ENCODE data around the gene BRMS1. TPM values are rescaled to one million over a fixed set of nuclear protein-coding genes. Genes with fewer than 3 reads are reported as not detected.

BRMS1 gene
- total and polyA plus RNA-seq, 4 donors = 12.0 to 24.0 (median 20.3) TPM

DNA sequence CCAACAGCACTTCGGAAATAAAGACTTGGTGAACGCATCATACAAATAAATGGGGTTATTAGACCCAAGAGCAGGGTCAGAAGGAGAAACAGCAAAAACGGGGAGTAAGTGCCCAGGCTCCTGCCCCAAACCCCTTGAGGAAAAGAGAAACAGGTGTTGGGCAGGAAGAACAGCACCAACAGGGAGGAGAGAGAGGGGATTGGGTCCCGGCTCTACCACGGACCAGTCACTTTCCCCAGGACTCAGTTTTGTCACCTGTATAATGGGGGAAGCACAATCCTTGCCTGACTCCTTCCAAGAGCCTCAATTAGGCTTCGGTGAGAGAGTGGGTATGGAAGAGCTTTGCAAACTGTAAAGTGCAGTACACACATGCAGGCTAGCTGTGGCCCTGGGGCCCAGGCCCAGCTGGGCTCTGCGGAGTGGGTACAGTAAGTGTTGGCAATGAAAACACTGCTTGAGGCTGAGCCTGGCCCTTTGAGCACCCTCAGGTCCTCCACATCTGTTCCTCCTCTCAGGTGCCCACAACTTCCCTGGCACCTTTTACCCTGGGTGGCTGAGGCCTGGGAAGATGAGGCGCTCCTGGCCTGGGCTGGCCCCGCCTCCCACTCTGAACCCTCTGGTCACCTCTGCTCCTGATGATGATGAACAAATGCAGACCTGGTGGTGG is 17.7 kb upstream of the BRMS1 start (continued):
- TF ChIP-seq, protein P1, sequence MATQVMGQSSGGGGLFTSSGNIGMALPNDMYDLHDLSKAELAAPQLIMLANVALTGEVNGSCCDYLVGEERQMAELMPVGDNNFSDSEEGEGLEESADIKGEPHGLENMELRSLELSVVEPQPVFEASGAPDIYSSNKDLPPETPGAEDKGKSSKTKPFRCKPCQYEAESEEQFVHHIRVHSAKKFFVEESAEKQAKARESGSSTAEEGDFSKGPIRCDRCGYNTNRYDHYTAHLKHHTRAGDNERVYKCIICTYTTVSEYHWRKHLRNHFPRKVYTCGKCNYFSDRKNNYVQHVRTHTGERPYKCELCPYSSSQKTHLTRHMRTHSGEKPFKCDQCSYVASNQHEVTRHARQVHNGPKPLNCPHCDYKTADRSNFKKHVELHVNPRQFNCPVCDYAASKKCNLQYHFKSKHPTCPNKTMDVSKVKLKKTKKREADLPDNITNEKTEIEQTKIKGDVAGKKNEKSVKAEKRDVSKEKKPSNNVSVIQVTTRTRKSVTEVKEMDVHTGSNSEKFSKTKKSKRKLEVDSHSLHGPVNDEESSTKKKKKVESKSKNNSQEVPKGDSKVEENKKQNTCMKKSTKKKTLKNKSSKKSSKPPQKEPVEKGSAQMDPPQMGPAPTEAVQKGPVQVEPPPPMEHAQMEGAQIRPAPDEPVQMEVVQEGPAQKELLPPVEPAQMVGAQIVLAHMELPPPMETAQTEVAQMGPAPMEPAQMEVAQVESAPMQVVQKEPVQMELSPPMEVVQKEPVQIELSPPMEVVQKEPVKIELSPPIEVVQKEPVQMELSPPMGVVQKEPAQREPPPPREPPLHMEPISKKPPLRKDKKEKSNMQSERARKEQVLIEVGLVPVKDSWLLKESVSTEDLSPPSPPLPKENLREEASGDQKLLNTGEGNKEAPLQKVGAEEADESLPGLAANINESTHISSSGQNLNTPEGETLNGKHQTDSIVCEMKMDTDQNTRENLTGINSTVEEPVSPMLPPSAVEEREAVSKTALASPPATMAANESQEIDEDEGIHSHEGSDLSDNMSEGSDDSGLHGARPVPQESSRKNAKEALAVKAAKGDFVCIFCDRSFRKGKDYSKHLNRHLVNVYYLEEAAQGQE (IDR thresholded peaks at IDR 0.05) = no peak
- TF ChIP-seq FOXA2 (IDR thresholded peaks at IDR 0.05) = no peak
- no peak for TF ChIP-seq EGR1 (IDR thresholded peaks at IDR 0.05; ENCODE audit: low read depth in 2 of 2)
- TF ChIP-seq NR2F2 (IDR thresholded peaks at IDR 0.05) = no peak
- TF ChIP-seq, protein P2, sequence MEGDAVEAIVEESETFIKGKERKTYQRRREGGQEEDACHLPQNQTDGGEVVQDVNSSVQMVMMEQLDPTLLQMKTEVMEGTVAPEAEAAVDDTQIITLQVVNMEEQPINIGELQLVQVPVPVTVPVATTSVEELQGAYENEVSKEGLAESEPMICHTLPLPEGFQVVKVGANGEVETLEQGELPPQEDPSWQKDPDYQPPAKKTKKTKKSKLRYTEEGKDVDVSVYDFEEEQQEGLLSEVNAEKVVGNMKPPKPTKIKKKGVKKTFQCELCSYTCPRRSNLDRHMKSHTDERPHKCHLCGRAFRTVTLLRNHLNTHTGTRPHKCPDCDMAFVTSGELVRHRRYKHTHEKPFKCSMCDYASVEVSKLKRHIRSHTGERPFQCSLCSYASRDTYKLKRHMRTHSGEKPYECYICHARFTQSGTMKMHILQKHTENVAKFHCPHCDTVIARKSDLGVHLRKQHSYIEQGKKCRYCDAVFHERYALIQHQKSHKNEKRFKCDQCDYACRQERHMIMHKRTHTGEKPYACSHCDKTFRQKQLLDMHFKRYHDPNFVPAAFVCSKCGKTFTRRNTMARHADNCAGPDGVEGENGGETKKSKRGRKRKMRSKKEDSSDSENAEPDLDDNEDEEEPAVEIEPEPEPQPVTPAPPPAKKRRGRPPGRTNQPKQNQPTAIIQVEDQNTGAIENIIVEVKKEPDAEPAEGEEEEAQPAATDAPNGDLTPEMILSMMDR (IDR thresholded peaks at IDR 0.05; ENCODE audit: low read depth, low read length, missing input control) = no peak

DNA sequence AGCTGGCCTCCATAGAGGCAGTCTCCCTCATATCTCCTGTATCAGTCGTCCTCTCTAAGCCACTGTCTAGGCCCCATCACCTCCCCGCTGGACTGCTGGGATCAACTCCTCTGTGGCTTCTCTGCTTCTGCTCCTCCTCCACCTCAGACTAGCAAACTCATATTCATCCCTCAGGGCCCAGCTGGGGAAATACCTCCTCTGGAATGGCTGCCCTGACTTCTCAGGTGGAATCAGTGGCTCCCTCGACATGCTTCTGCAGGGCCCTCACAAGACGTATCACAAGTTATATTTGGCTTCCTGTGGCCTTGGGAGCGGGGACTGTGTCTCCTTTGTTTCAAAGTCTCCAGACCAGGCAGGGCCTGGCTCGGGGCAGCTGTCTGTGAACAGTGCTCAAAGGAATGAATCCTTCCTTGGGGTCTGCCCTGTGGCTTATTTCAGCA is 16.6 kb upstream of the BRMS1 start:
- no peaks in the 10 kb centered on the region for H3K9me3 ChIP-seq (ENCODE audit: control insufficient read depth in 4 of 4, low read length in 3 of 4)
- no peak overlapping the region for H3K4me3 ChIP-seq (ENCODE audit: low read depth in 1 of 3, low read length in 3 of 3)
- H3K27ac ChIP-seq (ENCODE audit: low read depth in 1 of 2, low read length in 2 of 2) = no peak overlapping the region
- no peak for DNase-seq (ENCODE audit: low spot score)
- WGBS = 88% methylated on average over 6 of the region's 6 CpGs
- peaks cover 0 to 10% (median 4%) of the 10 kb centered on the region in 4 donors for H3K36me3 ChIP-seq (ENCODE audit: control insufficient read depth in 4 of 4, insufficient read depth in 3 of 4, low read depth in 1 of 4, low read length in 3 of 4)
- H3K27me3 ChIP-seq (ENCODE audit: control insufficient read depth in 4 of 4, insufficient read depth in 4 of 4, low read length in 3 of 4) = no peaks in the 10 kb centered on the region
- TF ChIP-seq, protein P3, sequence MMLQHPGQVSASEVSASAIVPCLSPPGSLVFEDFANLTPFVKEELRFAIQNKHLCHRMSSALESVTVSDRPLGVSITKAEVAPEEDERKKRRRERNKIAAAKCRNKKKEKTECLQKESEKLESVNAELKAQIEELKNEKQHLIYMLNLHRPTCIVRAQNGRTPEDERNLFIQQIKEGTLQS (IDR thresholded peaks at IDR 0.05) = no peak
- TF ChIP-seq, protein P2 (IDR thresholded peaks at IDR 0.05; ENCODE audit: low read depth, low read length, missing input control) = no peak
- TF ChIP-seq, protein P4, sequence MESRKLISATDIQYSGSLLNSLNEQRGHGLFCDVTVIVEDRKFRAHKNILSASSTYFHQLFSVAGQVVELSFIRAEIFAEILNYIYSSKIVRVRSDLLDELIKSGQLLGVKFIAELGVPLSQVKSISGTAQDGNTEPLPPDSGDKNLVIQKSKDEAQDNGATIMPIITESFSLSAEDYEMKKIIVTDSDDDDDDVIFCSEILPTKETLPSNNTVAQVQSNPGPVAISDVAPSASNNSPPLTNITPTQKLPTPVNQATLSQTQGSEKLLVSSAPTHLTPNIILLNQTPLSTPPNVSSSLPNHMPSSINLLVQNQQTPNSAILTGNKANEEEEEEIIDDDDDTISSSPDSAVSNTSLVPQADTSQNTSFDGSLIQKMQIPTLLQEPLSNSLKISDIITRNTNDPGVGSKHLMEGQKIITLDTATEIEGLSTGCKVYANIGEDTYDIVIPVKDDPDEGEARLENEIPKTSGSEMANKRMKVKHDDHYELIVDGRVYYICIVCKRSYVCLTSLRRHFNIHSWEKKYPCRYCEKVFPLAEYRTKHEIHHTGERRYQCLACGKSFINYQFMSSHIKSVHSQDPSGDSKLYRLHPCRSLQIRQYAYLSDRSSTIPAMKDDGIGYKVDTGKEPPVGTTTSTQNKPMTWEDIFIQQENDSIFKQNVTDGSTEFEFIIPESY (IDR thresholded peaks at IDR 0.05) = no peak
- TF ChIP-seq HNF4G (IDR thresholded peaks at IDR 0.05) (no peak), GABPA (IDR thresholded peaks at IDR 0.05 in 1 of 2, conservative IDR thresholded peaks at IDR 0.05 in 1 of 2) (no peak), NR2F2 (IDR thresholded peaks at IDR 0.05) (no peak), SP1 (IDR thresholded peaks at IDR 0.05) (no peak), RAD21 (IDR thresholded peaks at IDR 0.05) (no peak), FOXA1 (IDR thresholded peaks at IDR 0.05) (no peak), EGR1 (IDR thresholded peaks at IDR 0.05; ENCODE audit: low read depth in 2 of 2) (no peak), HNF4A (conservative IDR thresholded peaks at IDR 0.05) (no peak), JUND (IDR thresholded peaks at IDR 0.05) (no peak)
- TF ChIP-seq, protein P5, sequence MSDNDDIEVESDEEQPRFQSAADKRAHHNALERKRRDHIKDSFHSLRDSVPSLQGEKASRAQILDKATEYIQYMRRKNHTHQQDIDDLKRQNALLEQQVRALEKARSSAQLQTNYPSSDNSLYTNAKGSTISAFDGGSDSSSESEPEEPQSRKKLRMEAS (IDR thresholded peaks at IDR 0.05) = no peak
- no peak overlapping the region for H3K9ac ChIP-seq (ENCODE audit: low read depth in 1 of 2, low read length in 2 of 2)
- no peaks in the 10 kb centered on the region for H3K4me1 ChIP-seq (ENCODE audit: control insufficient read depth in 4 of 4, insufficient read depth in 4 of 4, low read length in 3 of 4)
